ENCODE data around the gene GATM.
A peak's percentile ranks its signal among the peaks of the same experiment; 100 is the strongest.
"Not testable (repeated sequence)": the region's sequence is repeated elsewhere in the genome, so short reads cannot be mapped to it uniquely, and the experiment has no call there.

Gene GATM

GRCh38 chr15:45349623-45350022 lies 28.7 kb downstream of the GATM start:
- no peak for DNase-seq (ENCODE audit: low spot score)

- no peak for DNase-seq (ENCODE audit: low spot score)
These were observed 30.4 kb downstream of the GATM start for GRCh38 chr15:45347989-45348388.

GRCh38 chr15:45347033-45347432 lies 31.3 kb downstream of the GATM start:
- no peak for DNase-seq (ENCODE audit: low spot score)

GRCh38 chr15:45346381-45346780 lies 32.0 kb downstream of the GATM start:
- DNase-seq (ENCODE audit: low spot score), result no peak

GRCh38 chr15:45343258-45343860 lies 35.0 kb downstream of the GATM start:
- no peak for DNase-seq (ENCODE audit: low spot score)

- DNase-seq (ENCODE audit: low spot score), result no peak
These were observed 36.6 kb downstream of the GATM start for GRCh38 chr15:45341790-45342189.

GRCh38 chr15:45340429-45340828 lies 37.9 kb downstream of the GATM start:
- no peak for DNase-seq (ENCODE audit: low spot score)

- DNase-seq (ENCODE audit: low spot score), result no peak
These were observed 39.9 kb downstream of the GATM start for GRCh38 chr15:45338417-45338816.

GRCh38 chr15:45337224-45337623 lies 41.1 kb downstream of the GATM start:
- no peak for DNase-seq (ENCODE audit: low spot score)

GRCh38 chr15:45333550-45333949 lies 44.8 kb downstream of the GATM start:
- peak; percentile 42 for DNase-seq (ENCODE audit: low spot score)

- no peak for DNase-seq (ENCODE audit: low spot score)
These were observed 45.6 kb downstream of the GATM start for GRCh38 chr15:45332694-45333093.

GRCh38 chr15:45331972-45332371 lies 46.4 kb downstream of the GATM start:
- DNase-seq (ENCODE audit: low spot score), result no peak

GRCh38 chr15:45328663-45329062 lies 49.7 kb downstream of the GATM start:
- peak; percentile 35 for DNase-seq (ENCODE audit: low spot score)

- peak; percentile 76 for DNase-seq (ENCODE audit: low spot score)
These were observed 51.6 kb downstream of the GATM start for GRCh38 chr15:45326741-45327140.

GRCh38 chr15:45326280-45326679 lies 52.1 kb downstream of the GATM start:
- peak; percentile 2 for DNase-seq (ENCODE audit: low spot score)

- peak; percentile 8 for DNase-seq (ENCODE audit: low spot score)
These were observed 57.7 kb downstream of the GATM start for GRCh38 chr15:45320581-45321205.

- DNase-seq (ENCODE audit: low spot score), result no peak
These were observed 58.7 kb downstream of the GATM start for GRCh38 chr15:45319472-45320214.

- peak; percentile 69 for DNase-seq (ENCODE audit: low spot score)
These were observed 63.4 kb downstream of the GATM start for GRCh38 chr15:45314960-45315359.

- DNase-seq (ENCODE audit: low spot score), result not testable (repeated sequence)
These were observed 64.2 kb downstream of the GATM start for GRCh38 chr15:45314117-45314516.
